ENCODE results near the gene GREB1. TPM values are rescaled to one million over a fixed set of nuclear protein-coding genes. Genes with fewer than 3 reads are reported as not detected.

Gene GREB1
- total and polyA plus RNA-seq, 2 of the 13 experiments (the other 11 are each of a cell fraction or from before 2014, with no cell fraction given): 31.3 to 61.2 TPM

GRCh38 chr2:11535899-11536344 is 2.1 kb downstream of the GREB1 start (continued):
- TF ChIP-seq ZNF609 (CRISPR knock-in tag; IDR thresholded peaks at IDR 0.05; ENCODE audit: borderline replicate concordance) (0 out of 2 replicates have a peak, but pooled peaks have one; percentile 28), MEIS2 (CRISPR knock-in tag; IDR thresholded peaks at IDR 0.05) (no peak), XRCC5 (optimal IDR thresholded peaks at IDR 0.05; ENCODE audit: low read length) (no peak), ZNF407 (CRISPR knock-in tag; IDR thresholded peaks at IDR 0.05; ENCODE audit: not compliant biosample characterization) (no peak), ZBTB38 (CRISPR knock-in tag; IDR thresholded peaks at IDR 0.05) (peak; percentile 99), ZNF367 (CRISPR knock-in tag; IDR thresholded peaks at IDR 0.05; ENCODE audit: borderline replicate concordance) (0 out of 2 replicates have a peak, but pooled peaks have one; percentile 38), HNF1B (CRISPR knock-in tag; IDR thresholded peaks at IDR 0.05) (0 out of 2 replicates have a peak, but pooled peaks have one; percentile 32), MED1 (CRISPR knock-in tag; IDR thresholded peaks at IDR 0.05) (peak; percentile 57; the same call in 1 of the 2 replicates), ZFYVE20 (CRISPR knock-in tag; IDR thresholded peaks at IDR 0.05; ENCODE audit: borderline replicate concordance, low read depth) (no peak)

Data from HepG2 (cell line).